Adipose tissue (tissue), 3 donors: Measurements from ENCODE around the gene ZNF888. TPM values are rescaled to one million over a fixed set of nuclear protein-coding genes. Genes with fewer than 3 reads are reported as not detected.
"Not testable (repeated sequence)": the region's sequence is repeated elsewhere in the genome, so short reads cannot be mapped to it uniquely, and the experiment has no call there.

Experiments
- H3K27ac ChIP-seq: one replicate; pipeline ENCODE4 v1.5.1; 2013; ENCODE audit warnings: low read depth, low read length
- WGBS, 3 donors: extraction: QIAGEN DNeasy Blood & Tissue Kit; methylation state at CpG; one replicate each; pipeline ENCODE4 v1.1.7; 2013; 5-methylcytosine and 5-hydroxymethylcytosine counted together
- polyA plus RNA-seq, 3 donors: library from polyadenylated mRNA; stranded (reverse); fragments of 200-250 nt; gene quantifications; one replicate each; pipeline ENCODE4 v1.2.3, GENCODE V29; 2013
- donor health status: healthy with polysubstance abuse.
- donor health status: Bipolar disorder and iron deficiency.
- donor health status: healthy.

Gene ZNF888
- polyA plus RNA-seq, 3 donors: 1.0 to 2.8 (median 1.1) TPM

- no peak within 1 kb of the TSS for H3K27ac ChIP-seq
- WGBS, 3 donors: 1 to 3% (median 1%) methylated on average over 56 of the region's 56 CpGs
Observed at GRCh38 chr19:52897138-52897935, 25.9 kb downstream of the ZNF888 start, which contains the start of gene ZNF320. Gene ZNF320, minus strand, starts transcription at chr19:52897635. Its CDS starts 7,380 bp downstream, at chr19:52890255.

DNA sequence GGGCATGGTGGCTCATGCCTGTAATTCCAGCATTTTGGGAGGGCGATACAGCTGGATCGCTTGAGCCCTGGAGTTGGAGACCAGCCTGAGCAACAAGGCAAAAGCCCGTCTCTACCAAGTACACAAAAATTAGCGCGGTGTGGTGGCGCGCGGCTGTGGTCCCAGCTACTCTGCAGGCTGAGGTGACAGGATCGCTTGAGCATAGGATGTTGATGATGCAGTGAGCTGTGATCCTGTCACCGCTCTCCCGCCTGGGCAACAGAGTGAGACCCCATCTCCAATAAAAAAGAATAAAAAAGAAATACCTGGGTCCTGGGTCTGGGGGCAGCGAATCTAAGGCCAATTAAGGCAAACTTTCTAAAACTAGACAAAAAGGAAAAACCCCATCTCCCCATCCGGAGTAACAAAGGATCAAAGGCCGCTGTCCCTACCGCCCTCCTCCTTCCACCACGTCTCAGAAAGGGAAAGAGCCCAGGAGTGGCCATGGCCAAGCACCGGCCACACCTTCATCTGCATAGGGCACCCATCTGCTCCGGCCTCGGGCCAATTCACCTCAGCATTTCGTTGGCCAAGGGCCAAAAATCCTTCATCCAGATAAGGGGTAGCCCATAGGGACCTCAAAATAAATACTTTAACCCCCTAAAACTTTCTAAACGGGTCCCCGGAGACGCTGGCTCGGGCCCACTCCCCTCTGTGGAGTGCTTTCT, 26.6 kb downstream of the ZNF888 start:
- WGBS, 3 donors: 38 to 44% (median 43%) methylated on average over 23 to 24 of the region's 24 CpGs
- no peak overlapping the region for H3K27ac ChIP-seq

- 51 to 60% (median 52%) methylated on average over 4 of the region's 4 CpGs for WGBS, 3 donors
- H3K27ac ChIP-seq: no peak overlapping the region
Observed at GRCh38 chr19:52891336-52891735, 31.9 kb downstream of the ZNF888 start.

DNA sequence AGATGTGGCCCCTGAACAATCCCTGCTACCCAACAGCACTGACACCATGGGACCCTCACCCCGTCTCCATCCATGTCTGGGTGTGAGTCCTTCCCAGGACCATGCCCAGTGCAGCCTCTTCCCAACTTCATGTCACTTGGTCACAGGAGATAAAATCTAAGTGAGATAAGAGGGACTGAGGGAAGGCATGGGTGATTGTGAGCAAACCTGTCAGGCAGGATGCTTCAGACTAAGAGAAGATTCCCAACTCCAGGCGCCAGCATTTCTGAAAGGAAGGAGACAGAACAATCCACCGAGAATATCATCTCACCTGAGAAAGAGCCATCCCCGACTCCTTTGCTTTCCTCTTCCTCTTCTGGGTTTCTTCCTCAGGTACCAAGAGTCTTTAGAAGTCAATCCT, 33.3 kb downstream of the ZNF888 start:
- no peak overlapping the region for H3K27ac ChIP-seq
- 88 to 98% (median 96%) methylated on average over 4 of the region's 4 CpGs for WGBS, 3 donors

GRCh38 chr19:52889076-52889475, 34.2 kb downstream of the ZNF888 start:
- 87 to 89% (median 88%) methylated on average over 7 of the region's 7 CpGs for WGBS, 3 donors
- H3K27ac ChIP-seq: no peak overlapping the region

DNA sequence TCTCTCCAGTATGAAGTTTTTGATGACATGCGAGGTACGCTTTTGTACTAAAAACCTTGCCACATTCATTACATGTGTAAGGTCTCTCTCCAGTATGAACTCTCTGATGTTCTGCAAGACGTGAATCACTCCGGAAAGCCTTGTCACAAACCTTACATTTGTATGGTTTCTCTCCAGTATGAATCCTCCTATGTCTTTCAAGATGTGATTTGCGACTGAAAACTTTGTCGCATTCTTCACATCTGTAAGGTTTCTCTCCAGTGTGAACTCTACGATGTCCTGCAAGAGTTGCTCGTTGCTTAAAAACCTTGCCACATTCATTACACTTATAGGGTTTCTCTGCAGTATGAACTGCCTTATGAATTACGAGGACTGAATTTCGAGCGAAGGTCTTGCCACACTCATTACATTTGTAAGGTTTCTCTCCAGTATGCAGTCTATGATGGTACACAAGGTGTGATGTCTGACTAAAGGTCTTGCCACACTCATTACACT, 42.3 kb downstream of the ZNF888 start:
- no peak overlapping the region for H3K27ac ChIP-seq
- 88 to 94% (median 89%) methylated on average over 11 of the region's 11 CpGs for WGBS, 3 donors

- H3K27ac ChIP-seq: not testable (repeated sequence)
- 71 to 82% (median 76%) methylated on average over 6 of the region's 6 CpGs for WGBS, 3 donors
Observed at GRCh38 chr19:52872996-52873395, 50.2 kb downstream of the ZNF888 start.

GRCh38 chr19:52871466-52871865, 51.8 kb downstream of the ZNF888 start:
- H3K27ac ChIP-seq: no peak overlapping the region
- 90 to 95% (median 95%) methylated on average over 3 of the region's 3 CpGs for WGBS, 3 donors

- not testable (repeated sequence) for H3K27ac ChIP-seq
- 93 to 95% (median 93%) methylated on average over 11 of the region's 11 CpGs for WGBS, 3 donors
Observed at GRCh38 chr19:52868031-52868430, 55.2 kb downstream of the ZNF888 start.

- 4 to 5% (median 4%) methylated on average over 27 to 40 of the region's 43 CpGs for WGBS, 3 donors
- H3K27ac ChIP-seq: peak within 1 kb of the TSS; percentile 9
Observed at GRCh38 chr19:52857378-52858191, 65.6 kb downstream of the ZNF888 start, which contains the start of gene ZNF468. Gene ZNF468, minus strand, starts transcription at chr19:52857619. Its CDS starts 3,347 bp downstream, at chr19:52854272.

- 0 to 3% (median 0%) methylated on average over 20 to 23 of the region's 31 CpGs for WGBS, 3 donors
- H3K27ac ChIP-seq: not testable (repeated sequence)
Observed at GRCh38 chr19:52856540-52857377, 66.5 kb downstream of the ZNF888 start.

Other genes with a start within 250 kb of the ZNF888 start
- 1 to 10 TPM; 1.7 to 5.6 (median 2.7) TPM for gene ZNF611, start 188.4 kb downstream of the ZNF888 start, polyA plus RNA-seq
- 1 to 10 TPM; 3.1 to 7.4 (median 6.3) TPM for gene ZNF600, start 136.6 kb downstream of the ZNF888 start, polyA plus RNA-seq
- 1 to 10 TPM; 3.1 to 4.3 (median 3.6) TPM for gene ZNF28, start 101.8 kb downstream of the ZNF888 start, polyA plus RNA-seq
- gene ZNF468, start 65.8 kb downstream of the ZNF888 start, polyA plus RNA-seq: 1 to 10 TPM; 5.5 to 6.0 (median 5.8) TPM
- gene ZNF320, start 25.8 kb downstream of the ZNF888 start, polyA plus RNA-seq: 1 to 10 TPM; 3.7 to 4.8 (median 4.4) TPM
- gene ZNF816, start 39.5 kb upstream of the ZNF888 start, polyA plus RNA-seq: 1 to 10 TPM; 2.0 to 3.3 (median 3.3) TPM
- under 1 TPM in 1 of 3 donors, not detected in 2; 0.03 TPM for gene ERVV-1, start 90.5 kb upstream of the ZNF888 start, polyA plus RNA-seq
- not detected for gene ERVV-2, start 121.3 kb upstream of the ZNF888 start, polyA plus RNA-seq
- gene ZNF160, start 180.0 kb upstream of the ZNF888 start, polyA plus RNA-seq: 10 to 100 TPM in 2 of 3 donors, 1 to 10 TPM in 1; 8.7 to 21.4 (median 15.5) TPM
- 1 to 10 TPM; 4.0 to 5.3 (median 5.1) TPM for gene ZNF415, start 209.5 kb upstream of the ZNF888 start, polyA plus RNA-seq
- 1 to 10 TPM; 1.7 to 4.6 (median 2.7) TPM for gene ZNF347, start 235.6 kb upstream of the ZNF888 start, polyA plus RNA-seq